Activated T-helper 1 cell treated with anti-CD3 and anti-CD28 coated beads, Interleukin-12 subunit alpha, Interleukin-12 subunit beta, Interleukin-2, Interleukin-4 antibody, amounts not matched to agents 30 ng/mL and 10 ng/mL and 1 ng/mL, durations not matched to agents 14 hours and 24 hours and 36 hours (primary cell): ENCODE data around the gene PAIP1. TPM values are rescaled to one million over a fixed set of nuclear protein-coding genes. Genes with fewer than 3 reads are reported as not detected.

ENCODE experiments used
- DNase-seq: peaks from one replicate; pipeline ENCODE4 v3.0.0; 2021; ENCODE audit warnings: low spot score
- H3K27ac Mint-ChIP-seq: one replicate; pipeline ENCODE4 v1.8.0; 2021; ENCODE audit warnings: mild to moderate bottlenecking, mixed read lengths
- H3K27me3 Mint-ChIP-seq: one replicate; pipeline ENCODE4 v1.8.0; 2022; ENCODE audit warnings: mild to moderate bottlenecking, moderate library complexity, mixed read lengths; ENCODE audit not compliant: insufficient read depth
- H3K36me3 Mint-ChIP-seq: one replicate; pipeline ENCODE4 v1.8.0; 2021; ENCODE audit warnings: low read depth, mixed read lengths
- H3K4me1 Mint-ChIP-seq: one replicate; pipeline ENCODE4 v1.8.0; 2021; ENCODE audit warnings: low read depth, mixed read lengths
- H3K4me3 Mint-ChIP-seq: one replicate; pipeline ENCODE4 v1.8.0; 2021; ENCODE audit warnings: mild to moderate bottlenecking, moderate library complexity, mixed read lengths
- H3K9me3 Mint-ChIP-seq: one replicate; pipeline ENCODE4 v1.8.0; 2021; ENCODE audit warnings: mixed read lengths
- intact Hi-C: fragments of 100-400 bp; cut with micrococcal nuclease; formaldehyde crosslinking; loops from one replicate; pipeline ENCODE4 v1.15.1; 2024
- total RNA-seq: library from RNA; stranded (reverse); gene quantifications from 2 replicates; pipeline ENCODE4 v1.2.3, GENCODE V29; 2022

PAIP1 gene
- total RNA-seq, 1 donor from 2014 or later = 60.8 TPM

- DNase-seq = no peak
- H3K4me3 Mint-ChIP-seq = no peak overlapping the region
- H3K9me3 Mint-ChIP-seq = no peaks in the 10 kb centered on the region
- intact Hi-C loops = loop anchor here (2.0 kb wide), 1 partner anchor 13 kb away; no protein-coding TSS in a partner anchor
- peaks cover 6% of the 10 kb centered on the region for H3K4me1 Mint-ChIP-seq
- H3K36me3 Mint-ChIP-seq = peaks cover 11% of the 10 kb centered on the region
- H3K27ac Mint-ChIP-seq = no peak overlapping the region
- H3K27me3 Mint-ChIP-seq = no peaks in the 10 kb centered on the region
Measured at GRCh38 chr5:43497311-43498104, 59.4 kb downstream of the PAIP1 start.

GRCh38 chr5:43491326-43491725 is 65.6 kb downstream of the PAIP1 start:
- no peak overlapping the region for H3K4me3 Mint-ChIP-seq
- intact Hi-C loops = no loop called here
- no peak overlapping the region for H3K27ac Mint-ChIP-seq
- no peaks in the 10 kb centered on the region for H3K27me3 Mint-ChIP-seq
- H3K36me3 Mint-ChIP-seq = peaks cover 9% of the 10 kb centered on the region
- no peaks in the 10 kb centered on the region for H3K9me3 Mint-ChIP-seq
- H3K4me1 Mint-ChIP-seq = no peaks in the 10 kb centered on the region
- DNase-seq = no peak

DNA sequence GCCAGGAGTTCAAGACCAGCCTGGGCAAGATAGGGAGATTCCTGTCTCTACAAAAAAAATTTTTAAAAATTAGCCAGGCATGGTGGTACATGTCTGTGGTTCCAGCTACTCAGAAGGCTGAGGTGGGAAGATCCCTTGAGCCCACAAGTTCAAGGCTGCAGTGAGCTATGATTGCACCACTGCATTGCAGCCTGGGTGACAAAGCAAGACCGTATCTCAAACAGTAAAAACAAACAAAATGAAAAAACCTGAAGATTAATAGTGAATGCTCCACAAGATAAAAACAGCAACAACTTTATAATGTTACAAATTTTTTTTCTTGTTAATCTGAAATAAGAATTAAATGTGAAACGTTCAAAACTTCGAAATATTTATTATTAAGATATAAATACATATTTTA is 70.5 kb downstream of the PAIP1 start:
- Mint-ChIP-seq H3K4me1 (peaks cover 33% of the 10 kb centered on the region), H3K27ac (no peak overlapping the region), H3K36me3 (peaks cover 10% of the 10 kb centered on the region), H3K27me3 (no peaks in the 10 kb centered on the region), H3K4me3 (no peak overlapping the region), H3K9me3 (no peaks in the 10 kb centered on the region)
- intact Hi-C loops = loop anchor here (10.0 kb wide), 2 partner anchors 582 to 1562 kb away; partner anchors contain the start of gene FBXO4
- no peak for DNase-seq

DNA sequence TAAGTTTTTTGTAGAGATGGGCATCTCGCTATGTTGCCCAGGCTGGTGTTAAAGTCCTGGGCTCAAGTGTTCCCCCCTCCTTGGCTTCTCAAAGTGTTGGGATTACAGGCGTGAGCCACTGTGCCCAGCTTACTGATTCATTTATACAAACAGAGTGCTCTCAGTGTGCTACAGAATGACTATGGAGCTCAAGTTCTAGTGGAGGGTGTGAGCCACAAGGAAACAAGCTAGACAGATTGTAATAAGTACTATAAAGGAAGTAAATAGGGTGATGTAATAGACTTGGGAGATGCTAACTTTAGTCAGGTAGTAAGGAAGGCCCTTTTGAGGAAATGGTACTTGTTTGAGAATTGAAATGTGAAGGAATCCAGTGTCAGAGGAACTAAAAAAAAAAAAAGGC is 71.5 kb downstream of the PAIP1 start:
- peaks cover 34% of the 10 kb centered on the region for H3K4me1 Mint-ChIP-seq
- no peaks in the 10 kb centered on the region for H3K27me3 Mint-ChIP-seq
- peaks cover 10% of the 10 kb centered on the region for H3K36me3 Mint-ChIP-seq
- H3K9me3 Mint-ChIP-seq = no peaks in the 10 kb centered on the region
- H3K27ac Mint-ChIP-seq = peak overlapping the region; percentile 100
- intact Hi-C loops = loop anchor here (2.0 to 10.0 kb wide), 4 partner anchors 13 to 1561 kb away; partner anchors contain the start of gene FBXO4
- H3K4me3 Mint-ChIP-seq = peak overlapping the region; percentile 66
- DNase-seq = no peak

DNA sequence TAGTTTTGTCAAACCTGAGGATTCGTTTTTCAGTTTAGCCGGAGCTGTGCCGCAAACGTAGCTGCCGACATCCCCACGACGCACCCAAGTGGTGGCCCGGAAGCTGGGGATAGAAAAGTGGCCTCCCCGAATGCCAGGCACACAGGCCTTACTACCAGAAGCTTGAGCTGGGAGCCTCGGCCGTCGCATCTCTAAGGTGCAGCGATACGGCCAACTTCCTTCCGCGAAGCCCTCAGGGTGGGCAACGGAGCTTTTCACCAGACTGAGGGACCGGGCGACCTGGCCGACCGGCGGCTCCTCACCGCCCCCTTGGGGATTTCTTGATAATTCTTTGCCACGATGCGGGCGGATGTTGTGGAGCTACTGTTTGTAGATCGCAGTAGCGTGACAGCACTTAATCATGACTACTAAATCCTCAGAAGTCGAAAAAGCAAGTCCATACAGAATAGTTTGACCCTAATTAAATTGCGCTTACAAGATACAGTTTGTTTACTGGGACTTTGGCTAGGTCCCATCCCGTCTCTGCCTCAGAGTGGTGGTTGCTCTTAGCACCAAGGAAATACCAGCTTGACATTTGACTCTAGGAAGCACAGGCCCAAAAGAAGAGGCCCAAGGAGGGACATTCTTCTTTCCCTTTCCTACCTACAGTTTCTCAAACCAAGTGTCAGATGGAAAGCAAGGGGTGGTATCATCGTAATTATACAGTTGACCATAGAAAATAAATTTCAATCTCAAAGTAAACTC is 72.6 kb downstream of the PAIP1 start:
- H3K9me3 Mint-ChIP-seq = no peaks in the 10 kb centered on the region
- peak overlapping the region; percentile 97 for H3K4me3 Mint-ChIP-seq
- peaks cover 34% of the 10 kb centered on the region for H3K4me1 Mint-ChIP-seq
- DNase-seq = peak; percentile 82
- H3K27ac Mint-ChIP-seq = peak overlapping the region; percentile 100
- intact Hi-C loops = loop anchor here (1.0 to 10.0 kb wide), 12 partner anchors 15 to 1559 kb away; partner anchors contain the start of genes ANXA2R and FBXO4
- peaks cover 4% of the 10 kb centered on the region for H3K36me3 Mint-ChIP-seq
- H3K27me3 Mint-ChIP-seq = no peaks in the 10 kb centered on the region

- Mint-ChIP-seq H3K27me3 (no peaks in the 10 kb centered on the region), H3K27ac (peak within 1 kb of the TSS; percentile 100), H3K9me3 (no peaks in the 10 kb centered on the region), H3K4me3 (peak within 1 kb of the TSS; percentile 97), H3K36me3 (peaks cover 4% of the 10 kb centered on the region), H3K4me1 (peaks cover 34% of the 10 kb centered on the region)
- intact Hi-C loops = loop anchor here (1.0 to 10.0 kb wide), 18 partner anchors 15 to 1559 kb away; partner anchors contain the start of genes ANXA2R, FBXO4, NIM1K and NNT
- peak; percentile 81 for DNase-seq
Measured at GRCh38 chr5:43483298-43484105, 73.4 kb downstream of the PAIP1 start, which contains the start of gene TMEM267. Gene TMEM267, minus strand, starts transcription at chr5:43483865. Its CDS starts 29,896 bp downstream, at chr5:43453969.

- Mint-ChIP-seq H3K36me3 (peaks cover 4% of the 10 kb centered on the region), H3K27me3 (no peaks in the 10 kb centered on the region), H3K4me1 (peaks cover 34% of the 10 kb centered on the region), H3K27ac (peak overlapping the region; percentile 100), H3K9me3 (no peaks in the 10 kb centered on the region), H3K4me3 (peak overlapping the region; percentile 97)
- intact Hi-C loops = loop anchor here (1.0 to 10.0 kb wide), 9 partner anchors 85 to 1558 kb away; partner anchors contain the start of genes FBXO4, NIM1K and NNT
- no peak for DNase-seq
Measured at GRCh38 chr5:43482490-43483297, 74.2 kb downstream of the PAIP1 start.

Other genes starting within 250 kb of the PAIP1 start
- gene HMGCS1, start 243.7 kb downstream of the PAIP1 start, total RNA-seq = 216 and 218 TPM in 2 replicates
- gene CCL28, start 144.7 kb downstream of the PAIP1 start, total RNA-seq = 7.5 and 7.8 TPM in 2 replicates
- gene TMEM267, start 73.2 kb downstream of the PAIP1 start, total RNA-seq = 23.0 and 26.5 TPM in 2 replicates
- 5.3 and 5.5 TPM in 2 replicates for gene C5orf34, start 41.9 kb downstream of the PAIP1 start, total RNA-seq
- 43.6 and 47.5 TPM in 2 replicates for gene NNT, start 46.1 kb upstream of the PAIP1 start, total RNA-seq